ENCODE data around the gene MEPE.

DNA sequence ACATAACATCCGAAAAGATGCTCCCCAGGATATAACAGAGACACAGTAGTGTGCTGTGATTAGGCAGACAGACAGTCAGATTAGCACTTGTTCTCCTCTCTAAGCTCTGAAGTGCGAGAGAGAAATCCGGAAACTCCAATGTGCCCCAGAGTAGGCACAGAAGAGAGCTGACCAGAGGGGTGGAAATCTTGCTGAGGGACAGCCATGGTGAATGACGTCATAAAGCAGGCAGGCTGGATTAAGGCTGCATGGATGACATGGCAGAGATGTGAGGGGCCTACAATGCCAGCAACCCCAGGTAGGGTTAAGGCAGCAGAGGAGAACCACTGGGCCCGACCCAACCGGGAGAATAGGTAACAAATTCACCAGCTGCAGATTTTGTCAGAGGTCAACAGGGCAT, 53.3 kb downstream of the MEPE start:
- no peak for TF ChIP-seq CTCF (conservative IDR thresholded peaks at IDR 0.05)
- TF ChIP-seq ZFX (IDR thresholded peaks at IDR 0.05): no peak

Data from C4-2B (cell line).